Caco-2 (cell line): ENCODE data around the gene CNPY4. TPM values are rescaled to one million over a fixed set of nuclear protein-coding genes. Genes with fewer than 3 reads are reported as not detected.

ENCODE experiments used
- BruUV-seq: library from RNA; stranded (reverse); fragments of 400-500 nt; replicated peaks from 2 replicates; lab custom pipeline; 2021; lab: Mats Ljungman, UMichigan
- CTCF ChIA-PET: fragments of 300-600 bp; sonication (Branson Sonifier 250); formaldehyde crosslinking; loops from one replicate; lab custom pipeline; 2022; ENCODE audit warnings: antibody characterized with exemption; lab: Charles Lee
- POLR2A ChIA-PET: fragments of 300-600 bp; sonication (Branson Sonifier 250); formaldehyde crosslinking; loops from one replicate; lab custom pipeline; 2022; ENCODE audit warnings: antibody characterized with exemption; lab: Charles Lee
- DNase-seq, 2 experiments: peaks; one replicate each; pipeline versions ENCODE4 v3.0.0 to v3.0.0-alpha.2; 2020 to 2022
- H3K27me3 ChIP-seq: replicated peaks from 2 replicates; pipeline ENCODE4 v1.6.0; 2011; ENCODE audit warnings: low read length; ENCODE audit not compliant: control insufficient read depth, insufficient read depth
- H3K36me3 ChIP-seq: 2 replicates; pipeline ENCODE4 v1.5.1; 2011; ENCODE audit warnings: low read length; ENCODE audit not compliant: control insufficient read depth, insufficient read depth
- H3K4me1 ChIP-seq: fragments of 250-450 bp; sonication (Bioruptor Pico); 2 replicates; pipeline ENCODE4 v1.5.1; 2020; ENCODE audit warnings: mild to moderate bottlenecking
- H3K4me3 ChIP-seq: 2 replicates; pipeline ENCODE4 v1.5.1; 2011; ENCODE audit warnings: low read depth, mild to moderate bottlenecking, control low read depth, low read length
- H3K9me3 ChIP-seq: fragments of 250-450 bp; sonication (Bioruptor Pico); 2 replicates; pipeline ENCODE4 v1.5.1; 2020; ENCODE audit warnings: mild to moderate bottlenecking, moderate library complexity
- H3K27ac Mint-ChIP-seq: one replicate; pipeline ENCODE4 v1.8.0; 2022; ENCODE audit warnings: mixed read lengths; ENCODE audit not compliant: unreplicated experiment
- H3K27me3 Mint-ChIP-seq: one replicate; pipeline ENCODE4 v1.8.0; 2022; ENCODE audit warnings: mixed read lengths; ENCODE audit not compliant: insufficient read depth, unreplicated experiment
- H3K36me3 Mint-ChIP-seq: one replicate; pipeline ENCODE4 v1.8.0; 2022; ENCODE audit warnings: mild to moderate bottlenecking, mixed read lengths; ENCODE audit not compliant: insufficient read depth, unreplicated experiment
- H3K4me1 Mint-ChIP-seq: one replicate; pipeline ENCODE4 v1.8.0; 2022; ENCODE audit warnings: low read depth, mixed read lengths; ENCODE audit not compliant: unreplicated experiment
- H3K4me3 Mint-ChIP-seq: one replicate; pipeline ENCODE4 v1.8.0; 2022; ENCODE audit warnings: mild to moderate bottlenecking, moderate library complexity, mixed read lengths; ENCODE audit not compliant: unreplicated experiment
- H3K9me3 Mint-ChIP-seq: one replicate; pipeline ENCODE4 v1.8.0; 2022; ENCODE audit warnings: mixed read lengths; ENCODE audit not compliant: unreplicated experiment
- CTCF ChIP-seq, 2 experiments: fragments of 200-600 bp in 1 of 2; IDR thresholded peaks; 1 replicate in 1 of 2; 2 replicates in 1 of 2; pipeline versions ENCODE4 v1.5.1 to v1.8.0; 2011 to 2022; ENCODE audit warnings: antibody characterized with exemption in 1 of 2, control low read depth in 1 of 2, inconsistent platforms in 1 of 2, low read depth in 1 of 2, low read length in 1 of 2, mild to moderate bottlenecking in 1 of 2, moderate library complexity in 1 of 2; ENCODE audit not compliant: insufficient read depth in 1 of 2, severe bottlenecking in 1 of 2, unreplicated experiment in 1 of 2
- intact Hi-C: fragments of 100-400 bp; cut with micrococcal nuclease; formaldehyde crosslinking; loops from one replicate; pipeline ENCODE4 v1.10.0; 2022; ENCODE audit not compliant: unreplicated experiment
- total RNA-seq: library from RNA; stranded (reverse); gene quantifications from 2 replicates; pipeline ENCODE4 v1.2.3, GENCODE V29; 2022

Gene CNPY4
- total RNA-seq, 1 experiment from 2014 or later = 10.1 TPM

- ChIA-PET POLR2A (no interaction called here), CTCF (interaction anchor here (0.7 kb wide), 1 partner anchor 12 kb away, joined by 3 read pairs; no protein-coding TSS in a partner anchor)
- peaks cover 9% of the 10 kb centered on the region for H3K9me3 Mint-ChIP-seq
- intact Hi-C loops = loop anchor here (1.0 kb wide), 1 partner anchor 9 kb away; no protein-coding TSS in a partner anchor
- H3K27me3 Mint-ChIP-seq = no peaks in the 10 kb centered on the region
- Histone ChIP-seq H3K36me3 (no peaks in the 10 kb centered on the region), H3K4me3 (peak overlapping the region; percentile 65), H3K9me3 (no peaks in the 10 kb centered on the region), H3K27me3 (no peaks in the 10 kb centered on the region), H3K4me1 (peaks cover 10% of the 10 kb centered on the region)
- TF ChIP-seq CTCF (IDR thresholded peaks at IDR 0.05; ENCODE audit: insufficient read depth in 1 of 2, low read depth in 1 of 2, low read length in 1 of 2, severe bottlenecking in 1 of 2, unreplicated experiment in 1 of 2) = no peak
- no peak for DNase-seq
- BruUV-seq = TSS peak; percentile 50
- H3K4me3 Mint-ChIP-seq = peak overlapping the region; percentile 100
- peaks cover 20% of the 10 kb centered on the region for H3K4me1 Mint-ChIP-seq
- H3K27ac Mint-ChIP-seq = peak overlapping the region; percentile 100
- peaks cover 34% of the 10 kb centered on the region for H3K36me3 Mint-ChIP-seq
Measured at GRCh38 chr7:100118388-100119071, 904 bp upstream of the CNPY4 start.

- intact Hi-C loops = loop anchor here (1.0 kb wide), 1 partner anchor 7 kb away; no protein-coding TSS in a partner anchor
- H3K27me3 ChIP-seq = no peaks in the 10 kb centered on the region
- H3K9me3 ChIP-seq = no peaks in the 10 kb centered on the region
- Mint-ChIP-seq H3K36me3 (peaks cover 26% of the 10 kb centered on the region), H3K27ac (peak overlapping the region; percentile 100), H3K4me3 (peak overlapping the region; percentile 100), H3K27me3 (no peaks in the 10 kb centered on the region), H3K4me1 (peaks cover 27% of the 10 kb centered on the region), H3K9me3 (peaks cover 9% of the 10 kb centered on the region)
- TF ChIP-seq CTCF (IDR thresholded peaks at IDR 0.05; ENCODE audit: insufficient read depth in 1 of 2, low read depth in 1 of 2, low read length in 1 of 2, severe bottlenecking in 1 of 2, unreplicated experiment in 1 of 2) = no peak
- H3K4me3 ChIP-seq = peak overlapping the region; percentile 65
- peaks cover 15% of the 10 kb centered on the region for H3K4me1 ChIP-seq
- POLR2A ChIA-PET = no interaction called here
- TSS peak; percentile 83 for BruUV-seq
- peak; percentile 65 to 74 for DNase-seq
- CTCF ChIA-PET = no interaction called here
- no peaks in the 10 kb centered on the region for H3K36me3 ChIP-seq
Measured at GRCh38 chr7:100119970-100120732, 717 bp downstream of the CNPY4 start.

- no peak for DNase-seq
- Mint-ChIP-seq H3K4me3 (peak overlapping the region; percentile 100), H3K4me1 (peaks cover 32% of the 10 kb centered on the region), H3K9me3 (peaks cover 9% of the 10 kb centered on the region), H3K27ac (no peak overlapping the region), H3K27me3 (no peaks in the 10 kb centered on the region), H3K36me3 (peaks cover 25% of the 10 kb centered on the region)
- CTCF ChIA-PET = no interaction called here
- intact Hi-C loops = no loop called here
- H3K36me3 ChIP-seq = no peaks in the 10 kb centered on the region
- H3K4me3 ChIP-seq = no peak overlapping the region
- H3K27me3 ChIP-seq = no peaks in the 10 kb centered on the region
- POLR2A ChIA-PET = no interaction called here
- BruUV-seq = no TSS peak
- peaks cover 20% of the 10 kb centered on the region for H3K4me1 ChIP-seq
- H3K9me3 ChIP-seq = no peaks in the 10 kb centered on the region
- TF ChIP-seq CTCF (IDR thresholded peaks at IDR 0.05; ENCODE audit: insufficient read depth in 1 of 2, low read depth in 1 of 2, low read length in 1 of 2, severe bottlenecking in 1 of 2, unreplicated experiment in 1 of 2) = no peak
Measured at GRCh38 chr7:100120733-100121036, 1.3 kb downstream of the CNPY4 start.
